ENCODE results near the gene SCGB3A2. TPM values are rescaled to one million over a fixed set of nuclear protein-coding genes. Genes with fewer than 3 reads are reported as not detected.

Gene SCGB3A2
- total RNA-seq, 1 donor from 2014 or later = 624 TPM

GRCh38 chr5:147852365-147852764 is 26.1 kb upstream of the SCGB3A2 start:
- no peaks in the 10 kb centered on the region for H3K4me1 ChIP-seq
- no peak overlapping the region for H3K4me3 ChIP-seq
- ATAC-seq (no peak), DNase-seq (no peak)
- H3K9me3 ChIP-seq = no peaks in the 10 kb centered on the region
- H3K27me3 ChIP-seq (ENCODE audit: low read depth) = no peaks in the 10 kb centered on the region
- no peak for TF ChIP-seq CTCF (IDR thresholded peaks at IDR 0.05)
- no peaks in the 10 kb centered on the region for H3K36me3 ChIP-seq
- no peak overlapping the region for H3K27ac ChIP-seq
- intact Hi-C loops (cut with DNase I) = no loop called here

- Histone ChIP-seq H3K4me1 (no peaks in the 10 kb centered on the region), H3K27me3 (ENCODE audit: low read depth) (no peaks in the 10 kb centered on the region), H3K4me3 (no peak overlapping the region), H3K9me3 (no peaks in the 10 kb centered on the region), H3K36me3 (no peaks in the 10 kb centered on the region), H3K27ac (no peak overlapping the region)
- intact Hi-C loops (cut with DNase I) = no loop called here
- DNase-seq (no peak), ATAC-seq (no peak)
- no peak for TF ChIP-seq CTCF (IDR thresholded peaks at IDR 0.05)
Measured at GRCh38 chr5:147853372-147853987, 25.0 kb upstream of the SCGB3A2 start.

GRCh38 chr5:147854331-147854730 is 24.2 kb upstream of the SCGB3A2 start:
- no peak overlapping the region for H3K4me3 ChIP-seq
- H3K9me3 ChIP-seq = no peaks in the 10 kb centered on the region
- no peak for DNase-seq
- no peak for ATAC-seq
- no peaks in the 10 kb centered on the region for H3K27me3 ChIP-seq (ENCODE audit: low read depth)
- H3K36me3 ChIP-seq = no peaks in the 10 kb centered on the region
- H3K4me1 ChIP-seq = no peaks in the 10 kb centered on the region
- intact Hi-C loops (cut with DNase I) = no loop called here
- H3K27ac ChIP-seq = no peak overlapping the region
- TF ChIP-seq CTCF (IDR thresholded peaks at IDR 0.05) = no peak

GRCh38 chr5:147854894-147855773 is 23.4 kb upstream of the SCGB3A2 start:
- Histone ChIP-seq H3K9me3 (no peaks in the 10 kb centered on the region), H3K27ac (no peak overlapping the region), H3K27me3 (ENCODE audit: low read depth) (no peaks in the 10 kb centered on the region), H3K4me1 (no peaks in the 10 kb centered on the region), H3K4me3 (no peak overlapping the region), H3K36me3 (no peaks in the 10 kb centered on the region)
- TF ChIP-seq CTCF (IDR thresholded peaks at IDR 0.05) = no peak
- DNase-seq = no peak
- intact Hi-C loops (cut with DNase I) = no loop called here
- ATAC-seq = no peak

GRCh38 chr5:147855774-147856069 is 22.8 kb upstream of the SCGB3A2 start:
- Histone ChIP-seq H3K4me1 (no peaks in the 10 kb centered on the region), H3K9me3 (no peaks in the 10 kb centered on the region), H3K27ac (no peak overlapping the region), H3K36me3 (no peaks in the 10 kb centered on the region), H3K4me3 (no peak overlapping the region), H3K27me3 (ENCODE audit: low read depth) (no peaks in the 10 kb centered on the region)
- ATAC-seq (no peak), DNase-seq (no peak)
- no peak for TF ChIP-seq CTCF (IDR thresholded peaks at IDR 0.05)
- intact Hi-C loops (cut with DNase I) = no loop called here

Measured in lower lobe of right lung (tissue), 2 donors.